GM23338 (cell line): ENCODE measurements around the gene DIP2C. TPM values are rescaled to one million over a fixed set of nuclear protein-coding genes. Genes with fewer than 3 reads are reported as not detected.

Source experiments
- ATAC-seq: fragments of 200-7000 bp; cut with Tn5 transposase; 3 replicates; pipeline ENCODE4 v1.9.1; 2020
- DNase-seq: peaks from one replicate; pipeline ENCODE4 v3.0.0-alpha.2; 2015; ENCODE audit warnings: low spot score
- H2AFZ ChIP-seq: fragments of 200-600 bp; sonication (generic); 2 replicates; pipeline ENCODE4 v1.8.0; 2016; ENCODE audit warnings: antibody characterized with exemption, mild to moderate bottlenecking, moderate library complexity
- H3F3A ChIP-seq: fragments of 200-600 bp; sonication (generic); replicated peaks from 2 replicates; pipeline ENCODE4 v1.8.0; 2017; ENCODE audit warnings: antibody characterized with exemption, mixed run types, low read depth
- H3K27ac ChIP-seq: fragments of 200-600 bp; sonication (generic); 2 replicates; pipeline ENCODE4 v1.6.1; 2016; ENCODE audit warnings: low read depth
- H3K27me3 ChIP-seq: fragments of 200-600 bp; sonication (generic); 2 replicates; pipeline ENCODE4 v1.8.0; 2016; ENCODE audit warnings: mild to moderate bottlenecking, mixed run types, moderate library complexity; ENCODE audit not compliant: insufficient read depth
- H3K36me3 ChIP-seq: fragments of 200-600 bp; sonication (generic); 2 replicates; pipeline ENCODE4 v1.8.0; 2016; ENCODE audit warnings: mild to moderate bottlenecking; ENCODE audit not compliant: insufficient read depth
- H3K4me1 ChIP-seq: fragments of 200-600 bp; sonication (generic); 2 replicates; pipeline ENCODE4 v1.8.0; 2016; ENCODE audit warnings: mild to moderate bottlenecking, moderate library complexity; ENCODE audit not compliant: insufficient read depth
- H3K4me2 ChIP-seq: fragments of 200-600 bp; sonication (generic); 2 replicates; pipeline ENCODE4 v1.7.1; 2017; ENCODE audit warnings: mixed run types
- H3K4me3 ChIP-seq: fragments of 200-600 bp; sonication (generic); 2 replicates; pipeline ENCODE4 v1.6.1; 2016; ENCODE audit warnings: mixed run types
- H3K79me2 ChIP-seq: fragments of 200-600 bp; sonication (generic); replicated peaks from 2 replicates; pipeline ENCODE4 v1.8.0; 2017; ENCODE audit warnings: mild to moderate bottlenecking; ENCODE audit not compliant: insufficient read depth
- H3K9me2 ChIP-seq: fragments of 200-600 bp; sonication (generic); 2 replicates; pipeline ENCODE4 v1.8.0; 2017; ENCODE audit not compliant: insufficient read depth
- H4K20me1 ChIP-seq: fragments of 200-600 bp; sonication (generic); replicated peaks from 2 replicates; pipeline ENCODE4 v1.8.0; 2017; ENCODE audit warnings: mild to moderate bottlenecking; ENCODE audit not compliant: insufficient read depth
- H3K27ac Mint-ChIP-seq: 2 replicates; pipeline ENCODE4 v1.8.0; 2020; ENCODE audit warnings: inconsistent platforms, mild to moderate bottlenecking, moderate library complexity, mixed read lengths
- H3K27me3 Mint-ChIP-seq: 3 replicates; pipeline ENCODE4 v1.8.0; 2022; ENCODE audit warnings: low read depth, mild to moderate bottlenecking, moderate library complexity, mixed read lengths, inconsistent platforms; ENCODE audit not compliant: insufficient read depth, poor library complexity
- H3K36me3 Mint-ChIP-seq: 3 replicates; pipeline ENCODE4 v1.8.0; 2021; ENCODE audit warnings: low read depth, mild to moderate bottlenecking, inconsistent platforms, moderate library complexity, mixed read lengths
- H3K4me1 Mint-ChIP-seq: 3 replicates; pipeline ENCODE4 v1.8.0; 2020; ENCODE audit warnings: mild to moderate bottlenecking, inconsistent platforms, mixed read lengths
- H3K4me3 Mint-ChIP-seq: 3 replicates; pipeline ENCODE4 v1.8.0; 2021; ENCODE audit warnings: moderate library complexity, mild to moderate bottlenecking, inconsistent platforms, mixed read lengths
- H3K9me3 Mint-ChIP-seq: 3 replicates; pipeline ENCODE4 v1.8.0; 2020; ENCODE audit warnings: moderate library complexity, mild to moderate bottlenecking, inconsistent platforms, mixed read lengths
- CREB1 ChIP-seq: fragments of 250-450 bp; sonication (Bioruptor Pico); IDR thresholded peaks from 2 replicates; pipeline ENCODE4 v1.5.0; 2020; ENCODE audit warnings: low read depth, mild to moderate bottlenecking, moderate library complexity
- CTCF ChIP-seq, 2 experiments: fragments of 200-600 bp in 1 of 2; sonication (generic) in 1 of 2; conservative IDR thresholded peaks; 2 replicates each; pipeline versions ENCODE4 v1.5.1 to v1.6.1; 2016 to 2017; ENCODE audit warnings: antibody characterized with exemption in 2 of 2, low read depth in 2 of 2, mild to moderate bottlenecking in 2 of 2, moderate library complexity in 1 of 2
- ETS1 ChIP-seq: IDR thresholded peaks from 2 replicates; pipeline ENCODE4 v1.6.1; 2016; ENCODE audit warnings: antibody characterized with exemption
- EZH2 ChIP-seq: fragments of 200-600 bp; sonication (generic); IDR thresholded peaks from one replicate; pipeline ENCODE4 v1.8.0; 2017; ENCODE audit warnings: antibody characterized with exemption, mild to moderate bottlenecking, low read depth; ENCODE audit not compliant: unreplicated experiment
- EZH2phosphoT487 ChIP-seq: fragments of 200-600 bp; sonication (generic); IDR thresholded peaks from one replicate; pipeline ENCODE4 v1.8.1; 2018; ENCODE audit warnings: antibody characterized with exemption; ENCODE audit not compliant: unreplicated experiment
- JUNB ChIP-seq: IDR thresholded peaks from one replicate; pipeline ENCODE4 v1.6.1; 2016; ENCODE audit warnings: antibody characterized with exemption; ENCODE audit not compliant: unreplicated experiment
- NANOG ChIP-seq: IDR thresholded peaks from 2 replicates; pipeline ENCODE4 v1.6.1; 2016; ENCODE audit warnings: antibody characterized with exemption, borderline replicate concordance
- POLR2AphosphoS5 ChIP-seq: IDR thresholded peaks from 2 replicates; pipeline ENCODE4 v1.6.1; 2016; ENCODE audit warnings: antibody characterized with exemption, low read depth
- REST ChIP-seq: IDR thresholded peaks from one replicate; pipeline ENCODE4 v1.6.1; 2018; ENCODE audit warnings: antibody characterized with exemption; ENCODE audit not compliant: unreplicated experiment
- STAT1 ChIP-seq: IDR thresholded peaks from one replicate; pipeline ENCODE4 v1.6.1; 2016; ENCODE audit warnings: antibody characterized with exemption; ENCODE audit not compliant: unreplicated experiment
- ZNF114 ChIP-seq: fragments of 250-450 bp; sonication (Bioruptor Pico); IDR thresholded peaks from 2 replicates; pipeline ENCODE4 v1.5.0; 2020; ENCODE audit warnings: mild to moderate bottlenecking, moderate library complexity
- ZNF331 ChIP-seq: fragments of 250-450 bp; sonication (Bioruptor Pico); IDR thresholded peaks from 2 replicates; pipeline ENCODE4 v1.5.0; 2020; ENCODE audit warnings: low read depth, mild to moderate bottlenecking, moderate library complexity
- polyA plus RNA-seq: library from polyadenylated mRNA; unstranded; fragments of >200 nt; fragmentation: Nextera tagmentation; extraction: Ambion mirVana; gene quantifications from 2 replicates; pipeline ENCODE4 v1.2.1, GENCODE V29; 2016
- total RNA-seq: library from RNA; depleted of rRNA; stranded (reverse); fragments of >200 nt; shearing (Covaris generic); gene quantifications from 2 replicates; pipeline ENCODE4 v1.2.3, GENCODE V29; 2014

DIP2C gene
- total and polyA plus RNA-seq, 2 experiments from 2014 or later, result 5.1 to 7.7 TPM

- no peak for TF ChIP-seq ETS1
- TF ChIP-seq JUNB, result no peak
- TF ChIP-seq REST, result no peak
- no peak for TF ChIP-seq CREB1 (CRISPR knock-in tag)
- no peak for TF ChIP-seq EZH2
- TF ChIP-seq EZH2phosphoT487, result no peak
- TF ChIP-seq POLR2AphosphoS5, result no peak
These were observed 66.5 kb downstream of the DIP2C start (continued) for GRCh38 chr10:623014-623413.

GRCh38 chr10:621981-622740 is 67.3 kb downstream of the DIP2C start:
- H3K9me2 ChIP-seq, result no peaks in the 10 kb centered on the region
- H2AFZ ChIP-seq, result no peak overlapping the region
- DNase-seq (no peak), ATAC-seq (no peak)
- peaks cover 18% of the 10 kb centered on the region for H3K79me2 ChIP-seq
- no peaks in the 10 kb centered on the region for H3K27me3 ChIP-seq
- no peaks in the 10 kb centered on the region for H4K20me1 ChIP-seq
- peaks cover 12% of the 10 kb centered on the region for H3K27me3 Mint-ChIP-seq
- H3K4me1 ChIP-seq, result peaks cover 12% of the 10 kb centered on the region
- no peaks in the 10 kb centered on the region for H3K36me3 Mint-ChIP-seq
- peaks cover 40% of the 10 kb centered on the region for H3K4me1 Mint-ChIP-seq
- no peak overlapping the region for H3K4me2 ChIP-seq
- H3F3A ChIP-seq, result peaks cover 3% of the 10 kb centered on the region; the same call in 1 of the 2 replicates
- H3K4me3 Mint-ChIP-seq, result no peak overlapping the region
- H3K4me3 ChIP-seq, result no peak overlapping the region
- no peaks in the 10 kb centered on the region for H3K9me3 Mint-ChIP-seq
- no peaks in the 10 kb centered on the region for H3K36me3 ChIP-seq
- H3K27ac ChIP-seq, result no peak overlapping the region
- no peak overlapping the region for H3K27ac Mint-ChIP-seq
- TF ChIP-seq REST (no peak), ETS1 (no peak), EZH2phosphoT487 (no peak), ZNF114 (no peak), JUNB (no peak), STAT1 (no peak), ZNF331 (CRISPR knock-in tag) (no peak), NANOG (no peak), EZH2 (no peak), CTCF (conservative IDR thresholded peaks at IDR 0.05; ENCODE audit: low read depth in 2 of 2) (no peak), POLR2AphosphoS5 (no peak)
